HepG2 (cell line): ENCODE results near the gene SPHK1. TPM values are rescaled to one million over a fixed set of nuclear protein-coding genes. Genes with fewer than 3 reads are reported as not detected.

Experiments
- CSRNP1 ChIP-seq: sonication (generic); formaldehyde crosslinking; IDR thresholded peaks from 2 replicates; pipeline ENCODE4 v1.8.1; 2023; ENCODE audit warnings: mild to moderate bottlenecking, missing genetic modification reagents
- DPF2 ChIP-seq: sonication (generic); formaldehyde crosslinking; IDR thresholded peaks from 2 replicates; pipeline ENCODE4 v1.4.0; 2020; ENCODE audit warnings: mild to moderate bottlenecking, low read depth, missing genetic modification reagents, borderline replicate concordance
- ELF1 ChIP-seq: sonication (generic); formaldehyde crosslinking; IDR thresholded peaks from 2 replicates; pipeline ENCODE4 v1.4.0; 2020; ENCODE audit warnings: missing genetic modification reagents
- ELF3 ChIP-seq: IDR thresholded peaks from 2 replicates; pipeline ENCODE4 v1.6.1; 2016; ENCODE audit warnings: missing genetic modification reagents, missing compliant biosample characterization
- GABPB1 ChIP-seq: IDR thresholded peaks from 2 replicates; pipeline ENCODE4 v1.6.1; 2016; ENCODE audit warnings: mild to moderate bottlenecking, missing genetic modification reagents, moderate library complexity, missing compliant biosample characterization
- JUN ChIP-seq: sonication (generic); formaldehyde crosslinking; IDR thresholded peaks from 2 replicates; pipeline ENCODE4 v1.4.0; 2020; ENCODE audit warnings: mild to moderate bottlenecking, missing genetic modification reagents
- KMT2A ChIP-seq: sonication (generic); formaldehyde crosslinking; IDR thresholded peaks from 2 replicates; pipeline ENCODE4 v1.4.0; 2020; ENCODE audit warnings: missing genetic modification reagents
- MXD1 ChIP-seq: sonication (generic); formaldehyde crosslinking; IDR thresholded peaks from 2 replicates; pipeline ENCODE4 v1.4.0; 2020; ENCODE audit warnings: mild to moderate bottlenecking, missing genetic modification reagents
- MYC ChIP-seq: sonication (generic); formaldehyde crosslinking; IDR thresholded peaks from 2 replicates; pipeline ENCODE4 v1.9.0; 2021; ENCODE audit warnings: missing genetic modification reagents, borderline replicate concordance
- PPARG ChIP-seq: conservative IDR thresholded peaks from 2 replicates; pipeline ENCODE4 v1.6.1; 2016; ENCODE audit warnings: missing biosample characterization, missing genetic modification reagents
- RFX1 ChIP-seq: fragments of 450-650 bp; IDR thresholded peaks from 2 replicates; pipeline ENCODE4 v1.6.1; 2017
- RXRA ChIP-seq: sonication (generic); formaldehyde crosslinking; IDR thresholded peaks from 2 replicates; pipeline ENCODE4 v1.5.1; 2020; ENCODE audit warnings: missing genetic modification reagents
- SAP130 ChIP-seq: IDR thresholded peaks from 2 replicates; pipeline ENCODE4 v1.6.1; 2016; ENCODE audit warnings: low read depth
- SMAD3 ChIP-seq: sonication (generic); formaldehyde crosslinking; IDR thresholded peaks from 2 replicates; pipeline ENCODE4 v1.4.0; 2020; ENCODE audit warnings: missing genetic modification reagents
- SOX5 ChIP-seq: IDR thresholded peaks from 2 replicates; pipeline ENCODE4 v1.6.1; 2016; ENCODE audit warnings: borderline replicate concordance
- ZNF121 ChIP-seq: sonication (generic); formaldehyde crosslinking; IDR thresholded peaks from 2 replicates; pipeline ENCODE4 v1.5.0; 2020; ENCODE audit warnings: mild to moderate bottlenecking, missing genetic modification reagents
- ZNF318 ChIP-seq: sonication (generic); formaldehyde crosslinking; IDR thresholded peaks from 2 replicates; pipeline ENCODE4 v1.4.0; 2020; ENCODE audit warnings: mild to moderate bottlenecking, missing genetic modification reagents
- ZNF770 ChIP-seq: sonication (generic); formaldehyde crosslinking; IDR thresholded peaks from 2 replicates; pipeline ENCODE4 v1.5.0; 2020; ENCODE audit warnings: mild to moderate bottlenecking, missing genetic modification reagents
- polyA plus RNA-seq, 8 experiments: library from polyadenylated mRNA; depleted of rRNA in 3 of 8; stranded (reverse) in 7 of 8; unstranded in 1 of 8; fragments of >200 nt; fragmentation: Illumina TruSeq in 4 of 8; extraction: Trizol in 4 of 8; gene quantifications; 2 replicates each; pipeline versions ENCODE4 v1.2.1 to v1.2.3, GENCODE V29; 2011 to 2016; ENCODE audit warnings: low read depth in 4 of 8, missing spikeins in 1 of 8, mixed read lengths in 1 of 8; ENCODE audit not compliant: insufficient read depth in 1 of 8
- total RNA-seq, 5 experiments: library from RNA; depleted of rRNA; stranded (reverse); fragments of >200 nt; fragmentation: Illumina TruSeq; extraction: Trizol; gene quantifications; 2 replicates each; pipeline ENCODE4 v1.2.3, GENCODE V29; 2016; ENCODE audit warnings: low read depth in 1 of 5

Gene SPHK1
- total and polyA plus RNA-seq, 2 of the 13 experiments (the other 11 are each of a cell fraction or from before 2014, with no cell fraction given): 129 to 160 TPM

DNA sequence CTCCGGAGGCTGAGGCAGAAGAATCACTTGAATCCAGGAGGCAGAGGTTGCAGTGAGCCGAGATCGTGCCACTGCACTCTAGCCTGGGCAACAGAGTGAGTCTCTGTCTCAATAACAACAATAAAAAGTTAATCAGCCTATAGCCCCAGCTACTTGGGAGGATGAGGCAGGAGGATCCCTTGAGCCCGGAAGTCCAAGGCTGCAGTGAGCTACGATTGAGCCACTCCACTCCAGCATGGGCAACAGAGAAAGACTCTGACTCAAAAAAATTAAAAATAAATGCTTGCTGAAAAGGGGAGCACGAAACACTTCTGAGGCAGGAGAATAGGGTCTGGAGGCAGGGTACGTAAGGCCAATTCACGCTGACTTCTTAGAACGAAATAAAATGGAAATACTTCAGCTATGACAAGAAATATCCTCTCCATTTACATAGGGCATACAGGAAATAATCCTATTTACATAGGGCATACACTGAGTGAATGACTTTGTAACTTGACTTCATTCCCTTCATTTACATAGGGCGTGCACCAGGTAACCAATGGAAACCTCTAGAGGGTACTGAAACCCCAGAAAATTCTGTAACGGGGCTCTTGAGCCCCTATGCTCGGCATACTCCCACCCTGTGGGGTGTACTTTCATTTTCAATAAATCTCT is 27.5 kb upstream of the SPHK1 start (continued):
- TF ChIP-seq ZNF318 (CRISPR knock-in tag) (no peak), SAP130 (peak; percentile 76), ELF3 (CRISPR knock-in tag) (peak; percentile 52; the same call in 1 of the 2 replicates), GABPB1 (peak; percentile 45), RFX1 (peak; percentile 42), DPF2 (CRISPR knock-in tag) (0 out of 2 replicates have a peak, but pooled peaks have one; percentile 28), ZNF770 (CRISPR knock-in tag) (peak; percentile 80), RXRA (CRISPR knock-in tag) (no peak), SOX5 (peak; percentile 10; the same call in 1 of the 2 replicates), KMT2A (CRISPR knock-in tag) (no peak), ELF1 (CRISPR knock-in tag) (peak; percentile 60; the same call in 1 of the 2 replicates), ZNF121 (CRISPR knock-in tag) (0 out of 2 replicates have a peak, but pooled peaks have one; percentile 26), PPARG (CRISPR knock-in tag) (no peak), CSRNP1 (CRISPR knock-in tag) (no peak), JUN (CRISPR knock-in tag) (0 out of 2 replicates have a peak, but pooled peaks have one; percentile 27), MYC (CRISPR knock-in tag) (0 out of 2 replicates have a peak, but pooled peaks have one; percentile 16), SMAD3 (0 out of 2 replicates have a peak, but pooled peaks have one; percentile 16), MXD1 (CRISPR knock-in tag) (no peak)
